ENCODE data around the gene GSTT4. TPM values are rescaled to one million over a fixed set of nuclear protein-coding genes. Genes with fewer than 3 reads are reported as not detected.

Gene GSTT4
- total RNA-seq, 1 donor from 2014 or later: not detected

DNA sequence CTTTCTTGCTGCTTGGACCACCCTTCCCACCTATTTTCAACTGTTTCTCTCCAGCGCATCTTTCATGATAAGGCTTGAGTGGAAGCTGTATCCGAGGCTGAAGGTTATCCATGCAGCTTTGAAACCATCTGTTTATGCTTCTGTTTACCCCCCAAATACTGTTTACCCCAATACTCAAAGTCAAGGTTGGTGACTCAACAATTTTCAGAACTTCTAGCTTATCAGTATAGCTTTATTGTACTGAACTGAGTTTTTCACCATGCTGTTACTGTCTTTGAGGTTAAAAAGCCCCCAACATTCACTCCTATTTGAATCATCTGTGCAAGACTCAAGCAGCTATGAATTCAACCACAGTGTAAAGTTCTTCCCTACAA is 4.8 kb upstream of the GSTT4 start:
- no peaks in the 10 kb centered on the region for H3K9me3 Mint-ChIP-seq
- peak overlapping the region; percentile 91 for H3K27ac Mint-ChIP-seq
- peak overlapping the region; percentile 76 for H3K4me3 Mint-ChIP-seq
- H3K36me3 Mint-ChIP-seq: peaks cover 4% of the 10 kb centered on the region
- no peaks in the 10 kb centered on the region for H3K27me3 Mint-ChIP-seq
- TF ChIP-seq, protein P1, sequence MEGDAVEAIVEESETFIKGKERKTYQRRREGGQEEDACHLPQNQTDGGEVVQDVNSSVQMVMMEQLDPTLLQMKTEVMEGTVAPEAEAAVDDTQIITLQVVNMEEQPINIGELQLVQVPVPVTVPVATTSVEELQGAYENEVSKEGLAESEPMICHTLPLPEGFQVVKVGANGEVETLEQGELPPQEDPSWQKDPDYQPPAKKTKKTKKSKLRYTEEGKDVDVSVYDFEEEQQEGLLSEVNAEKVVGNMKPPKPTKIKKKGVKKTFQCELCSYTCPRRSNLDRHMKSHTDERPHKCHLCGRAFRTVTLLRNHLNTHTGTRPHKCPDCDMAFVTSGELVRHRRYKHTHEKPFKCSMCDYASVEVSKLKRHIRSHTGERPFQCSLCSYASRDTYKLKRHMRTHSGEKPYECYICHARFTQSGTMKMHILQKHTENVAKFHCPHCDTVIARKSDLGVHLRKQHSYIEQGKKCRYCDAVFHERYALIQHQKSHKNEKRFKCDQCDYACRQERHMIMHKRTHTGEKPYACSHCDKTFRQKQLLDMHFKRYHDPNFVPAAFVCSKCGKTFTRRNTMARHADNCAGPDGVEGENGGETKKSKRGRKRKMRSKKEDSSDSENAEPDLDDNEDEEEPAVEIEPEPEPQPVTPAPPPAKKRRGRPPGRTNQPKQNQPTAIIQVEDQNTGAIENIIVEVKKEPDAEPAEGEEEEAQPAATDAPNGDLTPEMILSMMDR (conservative IDR thresholded peaks at IDR 0.05): no peak
- DNase-seq (ENCODE audit: extremely low spot score, unreplicated experiment): no peak
- peaks cover 15% of the 10 kb centered on the region for H3K4me1 Mint-ChIP-seq (ENCODE audit: unreplicated experiment)

DNA sequence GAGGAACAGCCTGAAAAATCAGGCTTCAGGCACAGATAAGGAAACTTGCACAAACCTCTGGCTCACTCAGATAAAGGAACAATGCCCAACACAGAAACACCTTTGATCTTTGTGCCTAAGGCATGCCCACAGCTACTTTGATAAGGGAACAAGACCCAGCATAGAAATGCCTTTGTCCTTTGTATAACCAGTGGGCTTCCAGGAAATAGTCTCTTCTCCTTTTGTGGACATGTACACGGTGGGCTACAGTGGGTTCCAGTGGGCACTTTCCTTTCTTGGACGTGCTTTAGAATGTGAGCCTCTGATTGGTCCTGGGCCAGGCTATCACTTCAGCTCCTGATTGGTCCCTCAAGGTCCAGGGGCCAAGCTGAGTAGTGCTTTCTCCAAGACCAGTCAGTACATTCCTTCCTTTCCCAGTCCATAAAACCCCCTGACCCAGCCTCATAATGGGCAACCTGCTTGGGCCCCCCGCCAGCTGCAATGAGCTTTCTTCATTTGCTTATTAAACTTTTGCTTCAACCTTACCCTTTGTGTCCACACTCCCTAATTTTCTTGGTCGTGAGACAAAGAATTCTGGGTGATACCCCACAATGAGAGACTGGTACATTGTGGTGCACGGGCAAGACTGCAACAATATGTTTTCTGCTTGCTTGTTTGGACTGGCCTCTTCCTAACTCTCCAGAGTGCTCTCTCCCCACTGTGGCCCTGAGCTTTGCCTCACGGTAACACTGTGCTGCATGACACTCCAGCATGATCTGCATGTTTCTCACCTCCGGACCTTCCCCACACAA is 4.2 kb upstream of the GSTT4 start:
- Mint-ChIP-seq H3K27me3 (no peaks in the 10 kb centered on the region), H3K4me1 (ENCODE audit: unreplicated experiment) (peaks cover 12% of the 10 kb centered on the region), H3K27ac (peak overlapping the region; percentile 2), H3K4me3 (no peak overlapping the region), H3K9me3 (no peaks in the 10 kb centered on the region), H3K36me3 (peaks cover 4% of the 10 kb centered on the region)
- DNase-seq (ENCODE audit: extremely low spot score, unreplicated experiment): no peak
- TF ChIP-seq, protein P1 (conservative IDR thresholded peaks at IDR 0.05): no peak

- peaks cover 9% of the 10 kb centered on the region for H3K4me1 Mint-ChIP-seq (ENCODE audit: unreplicated experiment)
- H3K4me3 Mint-ChIP-seq: no peak overlapping the region
- H3K27me3 Mint-ChIP-seq: no peaks in the 10 kb centered on the region
- peak overlapping the region; percentile 2 for H3K27ac Mint-ChIP-seq
- TF ChIP-seq, protein P1 (conservative IDR thresholded peaks at IDR 0.05): no peak
- no peaks in the 10 kb centered on the region for H3K9me3 Mint-ChIP-seq
- H3K36me3 Mint-ChIP-seq: peaks cover 2% of the 10 kb centered on the region
- DNase-seq (ENCODE audit: extremely low spot score, unreplicated experiment): no peak
These were observed 3.4 kb upstream of the GSTT4 start for GRCh38 chr22:24008381-24009226.

DNA sequence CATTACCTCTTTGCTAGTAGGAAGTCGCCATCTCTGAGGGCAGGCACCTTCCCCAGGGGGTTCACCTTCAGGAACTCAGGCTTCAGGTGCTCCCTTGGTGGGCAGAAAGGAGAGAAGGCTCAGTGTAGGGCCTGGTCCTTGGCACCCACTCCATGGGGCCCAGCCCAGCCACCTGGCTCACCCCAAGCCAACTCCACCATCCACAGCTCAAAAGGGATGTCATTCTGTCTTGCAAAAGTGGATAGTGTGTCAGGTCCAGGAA is 2.7 kb upstream of the GSTT4 start:
- Mint-ChIP-seq H3K27ac (no peak overlapping the region), H3K27me3 (no peaks in the 10 kb centered on the region), H3K9me3 (no peaks in the 10 kb centered on the region), H3K4me3 (no peak overlapping the region), H3K4me1 (ENCODE audit: unreplicated experiment) (peaks cover 10% of the 10 kb centered on the region), H3K36me3 (no peaks in the 10 kb centered on the region)
- TF ChIP-seq, protein P1 (conservative IDR thresholded peaks at IDR 0.05): no peak
- no peak for DNase-seq (ENCODE audit: extremely low spot score, unreplicated experiment)

DNA sequence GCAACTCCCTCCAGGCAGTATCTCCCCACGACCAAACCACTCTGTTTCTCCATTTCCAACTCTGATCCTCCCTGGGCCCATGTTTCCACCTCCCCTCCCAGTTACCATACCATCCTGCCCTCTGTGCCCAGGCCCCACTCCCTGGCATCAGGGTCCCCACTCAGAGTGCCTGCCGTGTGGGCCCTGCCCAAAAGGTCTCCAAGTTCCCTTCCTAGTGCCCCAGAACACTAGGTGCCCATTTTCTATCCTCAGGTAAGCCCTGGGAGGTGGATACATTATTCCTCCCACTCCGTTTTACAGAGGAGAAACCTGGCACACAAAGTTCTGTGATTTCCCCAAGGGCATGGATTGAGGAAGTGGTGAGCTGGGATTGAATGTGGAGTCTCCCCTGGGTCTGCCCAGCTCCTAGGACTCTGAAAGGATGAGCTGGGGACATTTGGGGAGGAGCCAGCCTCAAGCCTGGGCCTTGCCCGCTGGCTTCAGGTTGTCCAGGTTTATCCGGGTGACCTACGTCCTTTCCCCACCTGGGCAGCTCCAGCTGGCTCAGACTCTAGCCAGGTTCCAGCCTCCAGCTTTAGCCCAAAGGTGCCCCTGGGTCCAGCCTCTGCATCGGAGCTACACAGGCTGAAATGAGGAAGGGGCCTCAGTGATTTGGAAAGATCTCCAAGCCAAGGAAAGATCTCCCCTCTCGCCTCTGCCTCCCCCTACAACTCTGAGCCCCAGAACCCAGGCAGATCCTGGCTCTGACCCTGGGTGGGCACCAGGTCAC is 2.2 kb upstream of the GSTT4 start:
- no peak overlapping the region for H3K4me3 Mint-ChIP-seq
- DNase-seq (ENCODE audit: extremely low spot score, unreplicated experiment): no peak
- no peaks in the 10 kb centered on the region for H3K9me3 Mint-ChIP-seq
- no peak overlapping the region for H3K27ac Mint-ChIP-seq
- peaks cover 8% of the 10 kb centered on the region for H3K4me1 Mint-ChIP-seq (ENCODE audit: unreplicated experiment)
- H3K27me3 Mint-ChIP-seq: no peaks in the 10 kb centered on the region
- no peaks in the 10 kb centered on the region for H3K36me3 Mint-ChIP-seq
- TF ChIP-seq, protein P1 (conservative IDR thresholded peaks at IDR 0.05): no peak
